Cardiac muscle cell (in vitro differentiated cells and primary cell): Measurements from ENCODE around the gene PHC2. TPM values are rescaled to one million over a fixed set of nuclear protein-coding genes. Genes with fewer than 3 reads are reported as not detected.

Experiments
- DNase-seq, 2 donors: peaks; one replicate each; pipeline versions ENCODE4 v3.0.0 to v3.0.0-alpha.2; 2010 to 2017; ENCODE audit warnings: low read depth in 1 of 2, low spot score in 1 of 2
- H3K27ac ChIP-seq: fragments of 200-600 bp; sonication (generic); 2 replicates; pipeline ENCODE4 v1.5.1; 2016
- H3K27me3 ChIP-seq: fragments of 200-600 bp; sonication (generic); 2 replicates; pipeline ENCODE4 v1.6.0; 2016; ENCODE audit warnings: control low read depth
- H3K36me3 ChIP-seq: fragments of 200-600 bp; sonication (generic); 2 replicates; pipeline ENCODE4 v1.5.1; 2016; ENCODE audit warnings: control low read depth
- H3K4me1 ChIP-seq: fragments of 200-600 bp; sonication (generic); 2 replicates; pipeline ENCODE4 v1.8.1; 2017; ENCODE audit warnings: low read depth, mild to moderate bottlenecking, mixed run types
- H3K4me3 ChIP-seq: fragments of 200-600 bp; sonication (generic); 2 replicates; pipeline ENCODE4 v1.5.1; 2016; ENCODE audit warnings: mild to moderate bottlenecking
- H3K9me3 ChIP-seq: fragments of 200-600 bp; sonication (generic); 2 replicates; pipeline ENCODE4 v1.5.1; 2017; ENCODE audit warnings: low read depth, mild to moderate bottlenecking, control low read depth
- CTCF ChIP-seq: IDR thresholded peaks from 2 replicates; pipeline ENCODE4 v1.5.1; 2012; ENCODE audit warnings: low read depth, mild to moderate bottlenecking, low read length
- polyA plus RNA-seq: library from polyadenylated mRNA; unstranded; fragments of >200 nt; fragmentation: Nextera tagmentation; extraction: Ambion mirVana; gene quantifications from 2 replicates; pipeline ENCODE4 v1.2.1, GENCODE V29; 2016
- total RNA-seq: library from RNA; depleted of rRNA; stranded (reverse); fragments of >200 nt; gene quantifications from 2 replicates; pipeline ENCODE4 v1.2.3, GENCODE V29; 2016

The PHC2 gene
- total and polyA plus RNA-seq, 2 experiments from 2014 or later, result 81.8 to 86.0 TPM

- peaks cover 16% of the 10 kb centered on the region for H3K36me3 ChIP-seq
- no peak overlapping the region for H3K27ac ChIP-seq
- H3K4me3 ChIP-seq, result no peak overlapping the region
- no peak for DNase-seq
- H3K27me3 ChIP-seq, result no peaks in the 10 kb centered on the region
- no peaks in the 10 kb centered on the region for H3K4me1 ChIP-seq
- H3K9me3 ChIP-seq, result no peaks in the 10 kb centered on the region
- TF ChIP-seq CTCF, result no peak
These were observed 143.6 kb downstream of the PHC2 start for GRCh38 chr1:33287317-33287716.

- TF ChIP-seq CTCF, result no peak
- no peaks in the 10 kb centered on the region for H3K4me1 ChIP-seq
- H3K27ac ChIP-seq, result no peak overlapping the region
- H3K27me3 ChIP-seq, result no peaks in the 10 kb centered on the region
- DNase-seq, result no peak
- H3K9me3 ChIP-seq, result no peaks in the 10 kb centered on the region
- no peak overlapping the region for H3K4me3 ChIP-seq
- H3K36me3 ChIP-seq, result peaks cover 23% of the 10 kb centered on the region
These were observed 144.3 kb downstream of the PHC2 start for GRCh38 chr1:33286451-33287185.

DNA sequence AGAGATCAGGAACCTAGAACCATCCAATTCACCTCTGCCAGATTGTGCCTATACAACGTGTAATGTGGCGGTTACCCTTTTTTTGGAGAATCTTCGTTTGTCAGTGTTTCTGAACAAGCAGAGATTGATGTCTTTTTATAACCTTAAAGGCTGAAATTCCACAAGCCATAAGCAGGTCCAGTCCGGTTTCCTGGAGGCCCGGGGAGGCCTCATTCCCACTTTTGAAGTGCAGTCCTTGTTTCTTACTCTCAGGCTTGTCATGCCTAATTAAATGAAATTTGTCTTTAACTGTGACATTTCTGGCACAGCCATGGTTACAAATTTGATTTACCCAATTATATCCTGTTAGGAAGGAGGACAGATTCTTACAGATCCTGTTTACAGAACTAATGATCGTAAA is 146.8 kb downstream of the PHC2 start:
- H3K27ac ChIP-seq, result no peak overlapping the region
- H3K9me3 ChIP-seq, result no peaks in the 10 kb centered on the region
- no peak for DNase-seq
- H3K27me3 ChIP-seq, result no peaks in the 10 kb centered on the region
- TF ChIP-seq CTCF, result no peak
- H3K36me3 ChIP-seq, result peaks cover 40% of the 10 kb centered on the region
- H3K4me1 ChIP-seq, result no peaks in the 10 kb centered on the region
- no peak overlapping the region for H3K4me3 ChIP-seq

DNA sequence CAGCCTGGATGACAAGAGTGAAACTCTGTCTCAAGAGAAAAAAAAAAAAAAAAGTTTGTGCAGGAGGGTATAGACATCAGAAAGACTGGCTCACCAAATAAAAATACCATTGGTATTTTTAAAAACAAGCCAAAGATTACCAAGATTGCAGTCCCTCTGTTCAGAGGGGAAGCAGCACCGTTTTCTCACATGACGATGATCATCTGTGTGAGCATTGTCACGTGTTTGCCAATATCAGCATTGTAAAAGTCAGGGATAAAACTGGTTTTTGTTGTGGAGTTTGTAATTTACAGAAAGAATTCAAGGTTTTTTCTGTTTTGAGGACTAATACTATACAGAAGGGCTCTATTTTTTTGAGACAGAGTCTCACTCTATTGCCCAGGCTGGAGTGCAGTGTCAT is 148.1 kb downstream of the PHC2 start:
- no peak overlapping the region for H3K27ac ChIP-seq
- no peak for TF ChIP-seq CTCF
- no peaks in the 10 kb centered on the region for H3K27me3 ChIP-seq
- H3K36me3 ChIP-seq, result peaks cover 40% of the 10 kb centered on the region
- no peaks in the 10 kb centered on the region for H3K9me3 ChIP-seq
- H3K4me1 ChIP-seq, result no peaks in the 10 kb centered on the region
- H3K4me3 ChIP-seq, result no peak overlapping the region
- DNase-seq, result no peak

DNA sequence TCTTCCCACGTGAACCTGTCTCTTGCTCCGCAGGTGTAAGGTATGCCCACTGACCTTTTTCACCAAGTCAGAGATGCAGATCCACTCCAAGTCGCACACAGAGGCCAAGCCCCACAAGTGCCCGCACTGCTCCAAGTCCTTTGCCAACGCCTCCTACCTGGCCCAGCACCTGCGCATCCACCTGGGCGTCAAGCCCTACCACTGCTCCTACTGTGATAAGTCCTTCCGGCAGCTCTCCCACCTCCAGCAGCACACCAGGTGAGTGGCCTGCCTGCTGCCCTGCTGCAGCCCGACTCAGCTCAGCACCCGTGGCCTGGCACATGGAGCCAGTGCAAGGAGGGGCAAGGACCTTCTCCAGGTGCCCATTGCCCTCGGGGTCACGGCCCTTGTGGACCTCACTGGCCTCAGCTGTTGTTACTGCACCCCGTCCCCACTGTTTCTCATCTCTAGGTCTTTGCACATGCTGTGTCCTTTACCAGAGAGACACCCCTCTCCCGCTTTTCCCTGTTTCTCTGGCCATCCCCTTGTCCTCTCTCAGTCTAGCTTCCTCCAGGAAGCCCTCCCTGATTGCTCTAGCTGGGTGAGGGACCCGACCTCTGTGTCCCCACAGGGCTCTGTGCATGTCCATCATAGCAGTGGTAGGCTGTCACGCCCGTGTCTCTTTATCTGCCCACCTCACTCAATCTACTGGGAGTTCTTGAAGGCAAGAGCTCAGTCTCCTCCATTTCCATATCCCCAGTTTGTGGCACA is 149.2 kb downstream of the PHC2 start:
- peaks cover 40% of the 10 kb centered on the region for H3K36me3 ChIP-seq
- no peak overlapping the region for H3K4me3 ChIP-seq
- no peak for DNase-seq
- TF ChIP-seq CTCF, result no peak
- H3K4me1 ChIP-seq, result no peaks in the 10 kb centered on the region
- no peaks in the 10 kb centered on the region for H3K9me3 ChIP-seq
- H3K27me3 ChIP-seq, result no peaks in the 10 kb centered on the region
- no peak overlapping the region for H3K27ac ChIP-seq
